ENCODE results near the gene GPR148. TPM values are rescaled to one million over a fixed set of nuclear protein-coding genes. Genes with fewer than 3 reads are reported as not detected.

GPR148 gene
- total RNA-seq, 1 experiment from 2014 or later = not detected

- ChIA-PET RAD21 (ENCODE audit: low non-redundant PET in 1 of 2, low total read pairs in 2 of 2, uncharacterized antibody in 2 of 2, unreplicated experiment in 2 of 2) (no interaction called here), CTCF (interaction anchor here (1.0 kb wide), 1 partner anchor 15 kb away, joined by 4 read pairs; no protein-coding TSS in a partner anchor), POLR2A (no interaction called here)
- H3K4me2 ChIP-seq (ENCODE audit: low read length) = no peak overlapping the region
- no peaks in the 10 kb centered on the region for H3K9me2 ChIP-seq (ENCODE audit: insufficient read depth)
- H3K4me1 ChIP-seq (ENCODE audit: control insufficient read depth in 1 of 2, insufficient read depth in 2 of 2, low read length in 2 of 2) = peaks cover 0 to 4% of the 10 kb centered on the region in 2 experiments; a peak in 1 of 4 replicates
- peak overlapping the region; percentile 35 for H2AFZ ChIP-seq (ENCODE audit: low read depth, low read length, poor library complexity, severe bottlenecking)
- no TSS peak for BruUV-seq (replicated peaks)
- DNase-seq (ENCODE audit: low read depth, low spot score) (no peak), ATAC-seq (peak; percentile 91)
- no peak for TF ChIP-seq ZBTB33 (IDR thresholded peaks at IDR 0.05; ENCODE audit: extremely low read depth, insufficient replicate concordance, low read length)
- no peak for TF ChIP-seq CEBPB (IDR thresholded peaks at IDR 0.05; ENCODE audit: low read depth)
- peak; percentile 40 to 58 (median 57); a peak in 5 of 6 replicates for TF ChIP-seq CTCF (IDR thresholded peaks at IDR 0.05 in 2 of 3, conservative IDR thresholded peaks at IDR 0.05 in 1 of 3; ENCODE audit: borderline replicate concordance in 1 of 3, insufficient read depth in 1 of 3, low read depth in 2 of 3, low read length in 2 of 3)
- TF ChIP-seq JUND (IDR thresholded peaks at IDR 0.05) = no peak
- no peak for TF ChIP-seq MAX (IDR thresholded peaks at IDR 0.05)
- peak; percentile 31; the same call in 1 of the 2 replicates for TF ChIP-seq RAD21 (IDR thresholded peaks at IDR 0.05; ENCODE audit: low read depth)
- H4K20me1 ChIP-seq (ENCODE audit: insufficient read depth) = no peaks in the 10 kb centered on the region
- H3K27me3 ChIP-seq (ENCODE audit: insufficient read depth, low read length) = no peaks in the 10 kb centered on the region
- no peak overlapping the region for H3K9ac ChIP-seq (ENCODE audit: low read length)
- intact Hi-C loops (cut with micrococcal nuclease) = no loop called here
- H3K9me3 ChIP-seq (ENCODE audit: control insufficient read depth in 1 of 2, insufficient read depth in 1 of 2, low read depth in 1 of 2, low read length in 2 of 2) = no peaks in the 10 kb centered on the region
- no peaks in the 10 kb centered on the region for H3K79me2 ChIP-seq (ENCODE audit: insufficient read depth, low read length)
- no peaks in the 10 kb centered on the region for H3K36me3 ChIP-seq (ENCODE audit: control insufficient read depth in 1 of 2, insufficient read depth in 2 of 2, low read length in 2 of 2)
- H3K27ac ChIP-seq (ENCODE audit: low read depth, low read length) = no peak overlapping the region
- H3K4me3 ChIP-seq (replicated peaks in 1 of 2; ENCODE audit: low read depth in 1 of 2, low read length in 2 of 2) = no peak overlapping the region
Observed at GRCh38 chr2:130768191-130768855, 39.5 kb downstream of the GPR148 start.

All from HCT116 (cell line).